ENCODE measurements around the gene CIT. TPM values are rescaled to one million over a fixed set of nuclear protein-coding genes. Genes with fewer than 3 reads are reported as not detected.

The CIT gene
- total and polyA plus RNA-seq, 2 donors (not counting 1 experiment from before 2014, with no cell fraction given): 6.8 to 25.4 TPM

- Histone ChIP-seq H2AFZ (ENCODE audit: low read length) (no peak overlapping the region), H3K4me1 (ENCODE audit: control insufficient read depth, extremely low read depth, insufficient read depth, low read length) (peaks cover 5% of the 10 kb centered on the region), H3K9me3 (ENCODE audit: control insufficient read depth, insufficient read depth, low read depth, low read length) (no peaks in the 10 kb centered on the region), H3K79me2 (ENCODE audit: control insufficient read depth, insufficient read depth, low read length) (no peaks in the 10 kb centered on the region), H3K9ac (ENCODE audit: insufficient read depth, low read length) (no peak overlapping the region), H3K27ac (ENCODE audit: insufficient read depth, low read length) (no peak overlapping the region), H3K4me3 (replicated peaks in 1 of 4; ENCODE audit: control extremely low read depth in 1 of 4, insufficient read depth in 1 of 4, low read depth in 3 of 4, low read length in 4 of 4) (no peak overlapping the region), H3K36me3 (ENCODE audit: control insufficient read depth, insufficient read depth, low read length) (peaks cover 21% of the 10 kb centered on the region), H4K20me1 (ENCODE audit: control insufficient read depth, extremely low read depth, insufficient read depth, low read length) (no peaks in the 10 kb centered on the region), H3K4me2 (ENCODE audit: extremely low read depth, insufficient read depth, low read length) (no peak overlapping the region), H3K27me3 (ENCODE audit: control insufficient read depth, insufficient read depth, low read length) (no peaks in the 10 kb centered on the region)
- DNase-seq (ENCODE audit: low read depth in 2 of 2): no peak
- no peak for TF ChIP-seq EZH2 (IDR thresholded peaks at IDR 0.05; ENCODE audit: low read length, missing control alignments)
- TF ChIP-seq CTCF (conservative IDR thresholded peaks at IDR 0.05 in 1 of 2, IDR thresholded peaks at IDR 0.05 in 1 of 2; ENCODE audit: low read depth in 1 of 2, low read length in 2 of 2): no peak
These were observed 163.5 kb downstream of the CIT start for GRCh38 chr12:119713551-119714031.

- Histone ChIP-seq H3K27ac (ENCODE audit: insufficient read depth, low read length) (no peak overlapping the region), H3K4me1 (ENCODE audit: control insufficient read depth, extremely low read depth, insufficient read depth, low read length) (peaks cover 5% of the 10 kb centered on the region), H3K4me2 (ENCODE audit: extremely low read depth, insufficient read depth, low read length) (no peak overlapping the region), H3K9ac (ENCODE audit: insufficient read depth, low read length) (no peak overlapping the region), H3K27me3 (ENCODE audit: control insufficient read depth, insufficient read depth, low read length) (no peaks in the 10 kb centered on the region), H3K36me3 (ENCODE audit: control insufficient read depth, insufficient read depth, low read length) (peaks cover 19% of the 10 kb centered on the region), H3K79me2 (ENCODE audit: control insufficient read depth, insufficient read depth, low read length) (no peaks in the 10 kb centered on the region), H4K20me1 (ENCODE audit: control insufficient read depth, extremely low read depth, insufficient read depth, low read length) (no peaks in the 10 kb centered on the region), H3K4me3 (replicated peaks in 1 of 4; ENCODE audit: control extremely low read depth in 1 of 4, insufficient read depth in 1 of 4, low read depth in 3 of 4, low read length in 4 of 4) (no peak overlapping the region), H3K9me3 (ENCODE audit: control insufficient read depth, insufficient read depth, low read depth, low read length) (no peaks in the 10 kb centered on the region), H2AFZ (ENCODE audit: low read length) (no peak overlapping the region)
- no peak for DNase-seq (ENCODE audit: low read depth in 2 of 2)
- TF ChIP-seq CTCF (conservative IDR thresholded peaks at IDR 0.05 in 1 of 2, IDR thresholded peaks at IDR 0.05 in 1 of 2; ENCODE audit: low read depth in 1 of 2, low read length in 2 of 2): no peak
- TF ChIP-seq EZH2 (IDR thresholded peaks at IDR 0.05; ENCODE audit: low read length, missing control alignments): no peak
These were observed 164.4 kb downstream of the CIT start for GRCh38 chr12:119712721-119713120.

DNA sequence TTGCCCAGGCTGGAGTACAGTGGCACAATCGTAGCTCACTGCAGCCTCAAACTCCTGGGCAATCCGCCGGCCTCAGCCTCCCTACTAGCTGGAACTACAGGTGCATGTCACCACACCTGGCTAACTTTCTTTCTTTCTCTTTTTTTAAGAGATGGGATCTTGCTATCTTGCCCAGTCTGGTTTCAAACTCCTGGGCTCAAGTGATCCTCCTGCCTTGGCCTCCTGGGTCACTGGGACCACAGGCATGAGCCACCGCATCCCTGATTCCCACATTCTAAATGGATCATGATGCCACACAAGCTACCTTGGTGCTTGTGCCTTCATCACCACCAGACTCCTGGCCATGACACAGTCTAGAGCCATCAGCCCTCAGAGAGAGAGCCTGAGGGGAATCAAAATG is 165.4 kb downstream of the CIT start:
- Histone ChIP-seq H3K4me1 (ENCODE audit: control insufficient read depth, extremely low read depth, insufficient read depth, low read length) (peaks cover 4% of the 10 kb centered on the region), H3K9ac (ENCODE audit: insufficient read depth, low read length) (no peak overlapping the region), H4K20me1 (ENCODE audit: control insufficient read depth, extremely low read depth, insufficient read depth, low read length) (no peaks in the 10 kb centered on the region), H3K27me3 (ENCODE audit: control insufficient read depth, insufficient read depth, low read length) (no peaks in the 10 kb centered on the region), H3K36me3 (ENCODE audit: control insufficient read depth, insufficient read depth, low read length) (peaks cover 19% of the 10 kb centered on the region), H3K9me3 (ENCODE audit: control insufficient read depth, insufficient read depth, low read depth, low read length) (no peaks in the 10 kb centered on the region), H3K79me2 (ENCODE audit: control insufficient read depth, insufficient read depth, low read length) (no peaks in the 10 kb centered on the region), H3K4me3 (replicated peaks in 1 of 4; ENCODE audit: control extremely low read depth in 1 of 4, insufficient read depth in 1 of 4, low read depth in 3 of 4, low read length in 4 of 4) (no peak overlapping the region), H3K27ac (ENCODE audit: insufficient read depth, low read length) (no peak overlapping the region), H2AFZ (ENCODE audit: low read length) (no peak overlapping the region), H3K4me2 (ENCODE audit: extremely low read depth, insufficient read depth, low read length) (no peak overlapping the region)
- TF ChIP-seq CTCF (conservative IDR thresholded peaks at IDR 0.05 in 1 of 2, IDR thresholded peaks at IDR 0.05 in 1 of 2; ENCODE audit: low read depth in 1 of 2, low read length in 2 of 2): no peak
- TF ChIP-seq EZH2 (IDR thresholded peaks at IDR 0.05; ENCODE audit: low read length, missing control alignments): no peak
- no peak for DNase-seq (ENCODE audit: low read depth in 2 of 2)

All from fibroblast of lung (primary cell).